ENCODE data around the gene GIPC1.

The GIPC1 gene

GRCh38 chr19:14494910-14495671 is 836 bp downstream of the GIPC1 start:
- DNase-seq = peak in 1 of 51 donors; percentile 11

GRCh38 chr19:14494411-14494810 is 1.5 kb downstream of the GIPC1 start:
- no peak for DNase-seq

GRCh38 chr19:14492756-14493337 is 3.1 kb downstream of the GIPC1 start:
- no peak for DNase-seq

DNA sequence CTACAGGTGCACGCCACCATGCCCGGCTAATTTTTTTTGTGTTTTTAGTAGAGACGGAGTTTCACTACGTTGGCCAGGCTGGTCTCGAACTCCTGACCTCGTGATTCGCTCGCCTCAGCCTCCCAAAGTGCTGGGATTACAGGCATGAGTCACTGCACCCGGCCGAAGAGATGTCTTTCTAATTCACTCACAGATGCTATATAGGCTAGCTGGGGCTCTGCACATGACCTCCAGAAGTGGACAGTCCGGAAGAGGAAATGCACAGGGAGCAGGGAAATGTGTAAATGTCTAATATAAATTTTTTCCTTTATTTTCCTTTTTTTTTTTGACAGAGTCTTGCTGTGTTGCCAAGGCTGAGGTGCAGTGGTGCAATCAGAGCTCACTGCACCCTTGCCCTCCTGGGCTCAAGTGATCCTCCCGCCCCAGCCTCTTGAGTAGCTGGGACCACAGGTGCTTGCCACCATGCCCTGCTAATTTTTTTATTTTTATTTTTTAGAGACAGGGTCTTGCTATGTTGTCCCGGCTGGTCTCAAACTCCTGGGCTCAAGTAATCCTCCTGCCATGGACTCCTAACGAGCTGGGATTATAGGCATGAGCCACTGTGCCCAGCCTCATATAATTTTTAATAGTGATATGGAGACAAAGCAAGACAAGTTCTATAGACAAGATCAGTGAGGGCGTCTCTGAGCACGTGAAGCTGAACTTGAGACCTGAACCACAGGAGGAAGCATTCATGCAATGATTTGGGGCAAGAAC is 8.4 kb downstream of the GIPC1 start:
- no peak for DNase-seq

- DNase-seq = no peak
Observed at GRCh38 chr19:14482172-14482941, 13.6 kb downstream of the GIPC1 start.

DNA sequence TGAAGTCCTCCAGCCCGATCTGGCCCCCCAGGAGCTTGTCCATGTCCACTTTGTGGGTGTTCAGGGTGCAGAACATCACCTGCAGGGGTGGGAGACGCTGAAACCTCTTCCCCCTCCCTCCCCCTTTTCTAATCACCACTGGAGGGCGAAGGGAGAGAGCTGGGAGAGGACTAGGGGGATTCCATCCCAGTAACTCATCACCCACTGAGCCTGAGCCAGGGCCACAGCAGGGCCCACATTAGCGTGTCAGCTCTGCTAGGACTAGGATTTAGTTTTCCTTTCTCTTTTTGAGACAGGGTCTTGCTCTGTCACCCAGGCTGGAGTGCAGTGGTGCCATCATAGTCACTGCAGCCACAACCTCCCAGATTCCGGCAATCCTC is 15.2 kb downstream of the GIPC1 start:
- DNase-seq = no peak

GRCh38 chr19:14479975-14480699 is 15.8 kb downstream of the GIPC1 start:
- peak in 6 of 51 donors; percentile 5 to 37 (median 20) for DNase-seq

- DNase-seq = no peak
Observed at GRCh38 chr19:14479309-14479974, 16.5 kb downstream of the GIPC1 start.

DNA sequence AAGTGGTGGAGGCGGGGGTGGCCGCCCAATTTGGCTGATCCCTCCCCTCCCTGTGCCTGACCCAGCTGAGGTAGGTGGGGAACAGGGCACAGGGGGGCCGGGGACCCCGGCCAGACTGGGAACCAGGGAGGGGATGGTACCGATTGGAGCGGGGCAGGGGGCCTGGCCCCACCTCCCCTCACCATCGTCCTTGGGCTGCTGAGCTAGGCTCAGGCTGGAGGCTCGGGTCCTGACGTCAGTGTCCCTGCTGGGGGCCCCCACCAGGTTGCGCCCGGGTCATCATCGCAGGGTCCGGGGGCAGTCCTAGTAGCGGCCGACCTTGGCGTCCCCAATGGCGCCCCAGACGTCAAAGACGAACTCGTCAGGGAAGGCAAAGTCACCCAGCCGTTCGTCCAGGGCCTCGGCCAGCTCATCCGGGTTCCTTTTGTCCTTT is 17.8 kb downstream of the GIPC1 start:
- DNase-seq = no peak

- DNase-seq = no peak
Observed at GRCh38 chr19:14477418-14478112, 18.4 kb downstream of the GIPC1 start.

GRCh38 chr19:14476673-14477401 is 19.1 kb downstream of the GIPC1 start:
- DNase-seq = no peak

- no peak for DNase-seq
Observed at GRCh38 chr19:14476327-14476672, 19.6 kb downstream of the GIPC1 start.

GRCh38 chr19:14475251-14476073 is 20.5 kb downstream of the GIPC1 start, which contains the start of gene PTGER1:
Gene PTGER1 (minus strand): TSS chr19:14475354. CDS start chr19:14474320, 1,034 bp downstream.
- peak in 1 of 51 donors; percentile 14 for DNase-seq

- no peak for DNase-seq
Observed at GRCh38 chr19:14474827-14475226, 21.1 kb downstream of the GIPC1 start.

DNA sequence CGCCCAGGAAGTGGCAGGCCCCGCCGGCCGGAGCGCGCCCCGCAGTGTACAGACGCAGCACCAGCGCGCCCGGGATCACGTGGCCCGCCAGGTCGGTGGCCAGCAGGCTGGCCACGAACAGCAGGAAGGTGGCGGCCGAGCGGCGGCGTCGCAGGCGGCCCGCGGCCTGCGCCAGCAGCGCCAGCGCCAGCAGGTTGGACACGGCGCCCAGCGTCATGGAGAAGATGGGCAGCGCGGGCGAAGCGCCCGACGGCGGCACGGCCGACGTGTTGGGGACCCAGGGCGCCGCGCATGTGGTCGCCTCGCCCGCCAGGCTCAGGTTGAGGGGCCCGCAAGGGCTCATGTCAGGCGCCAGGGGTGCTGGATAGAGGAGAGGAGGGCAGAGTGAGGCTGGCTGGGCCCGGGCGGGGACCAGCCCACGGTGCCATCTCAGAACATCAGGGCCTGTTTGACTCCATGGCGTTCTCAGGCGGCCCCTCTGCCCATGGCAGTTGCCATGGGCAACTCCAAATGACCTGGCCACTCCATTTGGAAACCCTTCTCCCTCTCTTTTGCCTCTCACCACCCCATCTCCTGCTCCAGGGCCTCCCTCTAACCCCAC is 21.8 kb downstream of the GIPC1 start:
- DNase-seq = peak in 11 of 51 donors; percentile 2 to 51 (median 24)

GRCh38 chr19:14473073-14473977 is 22.6 kb downstream of the GIPC1 start:
- peak in 6 of 51 donors; percentile 5 to 47 (median 19) for DNase-seq
